Measurements from ENCODE around the gene OR2M7. TPM values are rescaled to one million over a fixed set of nuclear protein-coding genes. Genes with fewer than 3 reads are reported as not detected.
"Not testable (repeated sequence)": the region's sequence is repeated elsewhere in the genome, so short reads cannot be mapped to it uniquely, and the experiment has no call there.

The OR2M7 gene
- polyA plus RNA-seq: not detected

GRCh38 chr1:248324468-248324867, at the start of gene OR2M7:
Gene OR2M7, minus strand, starts transcription at chr1:248324568. Its CDS starts 0 bp downstream, at chr1:248324568.
- 79 to 92% (median 85%) methylated on average over 1 of the region's 1 CpG for WGBS, 3 donors
- no peak within 1 kb of the TSS for H3K27ac ChIP-seq (ENCODE audit: low read depth, low read length)

GRCh38 chr1:248373761-248374160, 49.4 kb upstream of the OR2M7 start:
- WGBS, 3 donors: 71 to 81% (median 74%) methylated on average over 4 of the region's 4 CpGs
- no peak overlapping the region for H3K27ac ChIP-seq (ENCODE audit: low read depth, low read length)

GRCh38 chr1:248372394-248372793, 48.0 kb upstream of the OR2M7 start:
- 53 to 56% (median 55%) methylated on average over 5 of the region's 5 CpGs for WGBS, 3 donors
- no peak overlapping the region for H3K27ac ChIP-seq (ENCODE audit: low read depth, low read length)

- H3K27ac ChIP-seq (ENCODE audit: low read depth, low read length): no peak overlapping the region
These were observed 42.2 kb upstream of the OR2M7 start for GRCh38 chr1:248366609-248367008.

GRCh38 chr1:248361121-248361715, 36.9 kb upstream of the OR2M7 start, which contains the start of gene OR2T4:
Gene OR2T4, plus strand, starts transcription at chr1:248361665. Its CDS starts 0 bp downstream, at chr1:248361665.
- H3K27ac ChIP-seq (ENCODE audit: low read depth, low read length): no peak within 1 kb of the TSS
- WGBS, 3 donors: 27 to 65% (median 52%) methylated on average over 3 of the region's 3 CpGs

GRCh38 chr1:248359415-248359814, 35.0 kb upstream of the OR2M7 start:
- WGBS, 3 donors: 74 to 77% (median 77%) methylated on average over 3 of the region's 3 CpGs
- no peak overlapping the region for H3K27ac ChIP-seq (ENCODE audit: low read depth, low read length)

- H3K27ac ChIP-seq (ENCODE audit: low read depth, low read length): no peak within 1 kb of the TSS
- WGBS, 3 donors: 55 to 73% (median 69%) methylated on average over 4 of the region's 4 CpGs
These were observed 24.1 kb upstream of the OR2M7 start, which contains the start of gene OR14C36 for GRCh38 chr1:248348475-248348874. Gene OR14C36, plus strand, starts transcription at chr1:248348775. Its CDS starts 0 bp downstream, at chr1:248348775.

- 29 to 53% (median 46%) methylated on average over 3 of the region's 3 CpGs for WGBS, 3 donors
These were observed 19.1 kb upstream of the OR2M7 start for GRCh38 chr1:248343451-248343850.

GRCh38 chr1:248316796-248317195, 7.6 kb downstream of the OR2M7 start:
- H3K27ac ChIP-seq (ENCODE audit: low read depth, low read length): no peak overlapping the region
- WGBS, 3 donors: 79 to 93% (median 89%) methylated on average over 11 of the region's 11 CpGs

More at GRCh38 chr1:248343451-248343850, 19.1 kb upstream of the OR2M7 start:
- no peak overlapping the region for H3K27ac ChIP-seq (ENCODE audit: low read depth, low read length)

- H3K27ac ChIP-seq (ENCODE audit: low read depth, low read length): not testable (repeated sequence)
- 82 to 88% (median 82%) methylated on average over 15 of the region's 15 CpGs for WGBS, 3 donors
These were observed 17.6 kb downstream of the OR2M7 start for GRCh38 chr1:248306740-248307139.

GRCh38 chr1:248306103-248306502, 18.3 kb downstream of the OR2M7 start:
- WGBS, 3 donors: 83 to 89% (median 87%) methylated on average over 19 of the region's 19 CpGs
- no peak overlapping the region for H3K27ac ChIP-seq (ENCODE audit: low read depth, low read length)

GRCh38 chr1:248305672-248306071, 18.7 kb downstream of the OR2M7 start:
- not testable (repeated sequence) for H3K27ac ChIP-seq (ENCODE audit: low read depth, low read length)
- 70 to 85% (median 79%) methylated on average over 9 of the region's 9 CpGs for WGBS, 3 donors

- H3K27ac ChIP-seq (ENCODE audit: low read depth, low read length): no peak within 1 kb of the TSS
- 66 to 88% (median 88%) methylated on average over 1 of the region's 1 CpG for WGBS, 3 donors
These were observed 21.0 kb downstream of the OR2M7 start, which contains the start of gene OR2T12 for GRCh38 chr1:248303324-248303723. Gene OR2T12, minus strand, starts transcription at chr1:248303424. Its CDS starts 7,846 bp downstream, at chr1:248295578.

- no peak overlapping the region for H3K27ac ChIP-seq (ENCODE audit: low read depth, low read length)
- WGBS, 3 donors: 29 to 37% (median 33%) methylated on average over 6 of the region's 6 CpGs
These were observed 36.0 kb downstream of the OR2M7 start for GRCh38 chr1:248288391-248288790.

- H3K27ac ChIP-seq (ENCODE audit: low read depth, low read length): no peak within 1 kb of the TSS
- 37 to 43% (median 39%) methylated on average over 1 of the region's 1 CpG for WGBS, 3 donors
These were observed 46.5 kb downstream of the OR2M7 start, which contains the start of gene OR2T33 for GRCh38 chr1:248277876-248278275. Gene OR2T33, minus strand, starts transcription at chr1:248277976. Its CDS starts 4,162 bp downstream, at chr1:248273814.

Other genes with a start within 250 kb of the OR2M7 start
- gene OR2L13, start 229.4 kb downstream of the OR2M7 start, polyA plus RNA-seq: not detected
- gene OR2M5, start 179.4 kb downstream of the OR2M7 start, polyA plus RNA-seq: not detected
- gene OR2M2, start 149.7 kb downstream of the OR2M7 start, polyA plus RNA-seq: not detected
- gene OR2M3, start 127.3 kb downstream of the OR2M7 start, polyA plus RNA-seq: not detected
- gene OR2M4, start 93.2 kb downstream of the OR2M7 start, polyA plus RNA-seq: not detected
- not detected for gene OR2T33, start 46.6 kb downstream of the OR2M7 start, polyA plus RNA-seq
- gene OR2T12, start 21.1 kb downstream of the OR2M7 start, polyA plus RNA-seq: not detected
- not detected for gene OR14C36, start 24.2 kb upstream of the OR2M7 start, polyA plus RNA-seq
- gene OR2T4, start 37.1 kb upstream of the OR2M7 start, polyA plus RNA-seq: not detected
- not detected for gene OR2T6, start 51.2 kb upstream of the OR2M7 start, polyA plus RNA-seq
- not detected for gene OR2T1, start 78.5 kb upstream of the OR2M7 start, polyA plus RNA-seq
- not detected for gene OR2T2, start 121.1 kb upstream of the OR2M7 start, polyA plus RNA-seq
- not detected for gene OR2T3, start 148.8 kb upstream of the OR2M7 start, polyA plus RNA-seq
- gene OR2T5, start 164.0 kb upstream of the OR2M7 start, polyA plus RNA-seq: not detected
- not detected for gene OR2G6, start 183.5 kb upstream of the OR2M7 start, polyA plus RNA-seq
- gene OR2T29, start 238.2 kb upstream of the OR2M7 start, polyA plus RNA-seq: not detected

All from adipose tissue (tissue), 3 donors.